ENCODE data around the gene STAB1.
"Not testable (repeated sequence)": the region's sequence is repeated elsewhere in the genome, so short reads cannot be mapped to it uniquely, and the experiment has no call there.

The STAB1 gene

GRCh38 chr3:52525680-52526561 is 30.8 kb downstream of the STAB1 start:
- DNase-seq: no peak

- DNase-seq: not testable (repeated sequence)
Measured at GRCh38 chr3:52526671-52527038, 31.5 kb downstream of the STAB1 start.

- no peak for DNase-seq
Measured at GRCh38 chr3:52527039-52527731, 32.0 kb downstream of the STAB1 start.

- no peak for DNase-seq
Measured at GRCh38 chr3:52527732-52528585, 32.8 kb downstream of the STAB1 start.

GRCh38 chr3:52528586-52529375 is 33.6 kb downstream of the STAB1 start:
- DNase-seq: no peak

- DNase-seq: no peak
Measured at GRCh38 chr3:52529376-52530333, 34.5 kb downstream of the STAB1 start.

- no peak for DNase-seq
Measured at GRCh38 chr3:52530918-52531826, 36.0 kb downstream of the STAB1 start.

GRCh38 chr3:52531860-52532516 is 36.9 kb downstream of the STAB1 start:
- DNase-seq: no peak

GRCh38 chr3:52532517-52532837 is 37.3 kb downstream of the STAB1 start:
- no peak for DNase-seq

- peak; percentile 24 for DNase-seq
Measured at GRCh38 chr3:52532838-52533622, 37.9 kb downstream of the STAB1 start.

GRCh38 chr3:52533623-52534280 is 38.6 kb downstream of the STAB1 start, which contains the start of gene NT5DC2:
Gene NT5DC2 (minus strand): TSS chr3:52533857. CDS start chr3:52533737, 120 bp downstream.
- DNase-seq: peak; percentile 75

GRCh38 chr3:52534281-52535183 is 39.4 kb downstream of the STAB1 start:
- peak; percentile 80 for DNase-seq

GRCh38 chr3:52535411-52536111 is 40.4 kb downstream of the STAB1 start:
- DNase-seq: no peak

- no peak for DNase-seq
Measured at GRCh38 chr3:52536112-52536368, 40.9 kb downstream of the STAB1 start.

- DNase-seq: peak; percentile 95
Measured at GRCh38 chr3:52536369-52537164, 41.4 kb downstream of the STAB1 start, which contains the start of gene UQCC5. Gene UQCC5 (plus strand): TSS chr3:52536605. CDS start chr3:52536756, 151 bp downstream.

- no peak for DNase-seq
Measured at GRCh38 chr3:52537165-52537620, 42.1 kb downstream of the STAB1 start.
